ENCODE measurements around the gene SLC22A5.

Gene SLC22A5

GRCh38 chr5:132414634-132415378 lies 45.3 kb downstream of the SLC22A5 start:
- TF ChIP-seq EGR1 (IDR thresholded peaks at IDR 0.05) (no peak), NFIC (IDR thresholded peaks at IDR 0.05) (no peak), TEAD4 (IDR thresholded peaks at IDR 0.05) (peak; percentile 61)

- TF ChIP-seq EGR1 (IDR thresholded peaks at IDR 0.05) (no peak), RAD21 (IDR thresholded peaks at IDR 0.05; ENCODE audit: low read depth) (no peak), TCF12 (IDR thresholded peaks at IDR 0.05; ENCODE audit: low read depth) (no peak), TEAD4 (IDR thresholded peaks at IDR 0.05) (no peak), EP300 (IDR thresholded peaks at IDR 0.05; ENCODE audit: borderline replicate concordance) (no peak), REST (IDR thresholded peaks at IDR 0.05; ENCODE audit: low read depth) (no peak), TAF1 (IDR thresholded peaks at IDR 0.05; ENCODE audit: low read depth) (no peak), CREB1 (IDR thresholded peaks at IDR 0.05; ENCODE audit: low read depth) (no peak), FOXM1 (IDR thresholded peaks at IDR 0.05; ENCODE audit: borderline replicate concordance, low read depth) (no peak), USF1 (IDR thresholded peaks at IDR 0.05) (no peak), ZBTB7A (IDR thresholded peaks at IDR 0.05; ENCODE audit: low read depth) (no peak), YY1 (IDR thresholded peaks at IDR 0.05; ENCODE audit: low read depth) (no peak), CEBPB (IDR thresholded peaks at IDR 0.05) (no peak), NFIC (IDR thresholded peaks at IDR 0.05) (no peak), MAX (IDR thresholded peaks at IDR 0.05) (no peak)
These were observed 46.9 kb downstream of the SLC22A5 start for GRCh38 chr5:132416306-132417009.

- TF ChIP-seq TEAD4 (IDR thresholded peaks at IDR 0.05) (no peak), RAD21 (IDR thresholded peaks at IDR 0.05; ENCODE audit: low read depth) (no peak), NFIC (IDR thresholded peaks at IDR 0.05) (no peak), CREB1 (IDR thresholded peaks at IDR 0.05; ENCODE audit: low read depth) (no peak), TAF1 (IDR thresholded peaks at IDR 0.05; ENCODE audit: low read depth) (no peak), YY1 (IDR thresholded peaks at IDR 0.05; ENCODE audit: low read depth) (no peak), MAX (IDR thresholded peaks at IDR 0.05) (no peak), CEBPB (IDR thresholded peaks at IDR 0.05) (no peak), USF1 (IDR thresholded peaks at IDR 0.05) (no peak), EGR1 (IDR thresholded peaks at IDR 0.05) (no peak), FOXM1 (IDR thresholded peaks at IDR 0.05; ENCODE audit: borderline replicate concordance, low read depth) (no peak), EP300 (IDR thresholded peaks at IDR 0.05; ENCODE audit: borderline replicate concordance) (no peak), REST (IDR thresholded peaks at IDR 0.05; ENCODE audit: low read depth) (no peak), TCF12 (IDR thresholded peaks at IDR 0.05; ENCODE audit: low read depth) (no peak), ZBTB7A (IDR thresholded peaks at IDR 0.05; ENCODE audit: low read depth) (no peak)
These were observed 47.5 kb downstream of the SLC22A5 start for GRCh38 chr5:132417010-132417439.

GRCh38 chr5:132417461-132417860 lies 48.0 kb downstream of the SLC22A5 start:
- TF ChIP-seq ZBTB7A (IDR thresholded peaks at IDR 0.05; ENCODE audit: low read depth) (no peak), TCF12 (IDR thresholded peaks at IDR 0.05; ENCODE audit: low read depth) (no peak), CEBPB (IDR thresholded peaks at IDR 0.05) (no peak), TEAD4 (IDR thresholded peaks at IDR 0.05) (no peak), YY1 (IDR thresholded peaks at IDR 0.05; ENCODE audit: low read depth) (no peak), NFIC (IDR thresholded peaks at IDR 0.05) (no peak), USF1 (IDR thresholded peaks at IDR 0.05) (no peak), EGR1 (IDR thresholded peaks at IDR 0.05) (no peak), REST (IDR thresholded peaks at IDR 0.05; ENCODE audit: low read depth) (no peak), FOXM1 (IDR thresholded peaks at IDR 0.05; ENCODE audit: borderline replicate concordance, low read depth) (no peak), CREB1 (IDR thresholded peaks at IDR 0.05; ENCODE audit: low read depth) (no peak), RAD21 (IDR thresholded peaks at IDR 0.05; ENCODE audit: low read depth) (no peak)
